IMR-90 (cell line): ENCODE measurements around the gene TNKS1BP1. TPM values are rescaled to one million over a fixed set of nuclear protein-coding genes. Genes with fewer than 3 reads are reported as not detected.
A peak's percentile ranks its signal among the peaks of the same experiment; 100 is the strongest.

Experiments used
- ATAC-seq: fragments of 200-7000 bp; cut with Tn5 transposase; 2 replicates; pipeline ENCODE4 v1.9.1; 2020; ENCODE audit warnings: low read depth, mild to moderate bottlenecking, moderate library complexity
- BruUV-seq: library from RNA; stranded (reverse); fragments of 400-500 nt; replicated peaks from 2 replicates; lab custom pipeline; 2021; lab: Mats Ljungman, UMichigan
- CTCF ChIA-PET: fragments of 300-600 bp; formaldehyde crosslinking; extraction: SDS; loops from one replicate; lab custom pipeline; 2021; ENCODE audit warnings: antibody characterized with exemption; lab: Yijun Ruan, JAX
- POLR2A ChIA-PET: fragments of 300-600 bp; sonication (Branson Sonifier 250); formaldehyde crosslinking; loops from one replicate; lab custom pipeline; 2022; ENCODE audit warnings: antibody characterized with exemption; ENCODE audit not compliant: unreplicated experiment; lab: Charles Lee
- DNase-seq: peaks from one replicate; pipeline ENCODE4 v3.0.0; 2013
- H2AFZ ChIP-seq: replicated peaks from 2 replicates; pipeline ENCODE3; 2013; ENCODE audit warnings: low read length, mild to moderate bottlenecking; ENCODE audit not compliant: poor library complexity
- H2AK5ac ChIP-seq: 2 replicates; pipeline ENCODE4 v1.6.1; 2013; ENCODE audit warnings: low read depth, low read length, inconsistent platforms
- H2AK9ac ChIP-seq: replicated peaks from 2 replicates; pipeline ENCODE3; 2013; ENCODE audit warnings: mild to moderate bottlenecking, low read depth, low read length, moderate library complexity; ENCODE audit not compliant: poor library complexity
- H2BK120ac ChIP-seq: 2 replicates; pipeline ENCODE4 v1.6.1; 2013; ENCODE audit warnings: low read depth, low read length, inconsistent platforms
- H2BK15ac ChIP-seq: 3 replicates; pipeline ENCODE4 v1.6.1; 2013; ENCODE audit warnings: low read depth, low read length, inconsistent platforms
- H2BK20ac ChIP-seq: 2 replicates; pipeline ENCODE4 v1.6.1; 2013; ENCODE audit warnings: low read depth, mild to moderate bottlenecking, inconsistent platforms, low read length, moderate library complexity
- H2BK5ac ChIP-seq: 2 replicates; pipeline ENCODE4 v1.6.1; 2013; ENCODE audit warnings: mild to moderate bottlenecking, low read depth, low read length, inconsistent platforms; ENCODE audit not compliant: poor library complexity, severe bottlenecking
- H3K14ac ChIP-seq: replicated peaks from 2 replicates; pipeline ENCODE4 v1.6.1; 2013; ENCODE audit warnings: low read depth, low read length, inconsistent platforms
- H3K18ac ChIP-seq: 2 replicates; pipeline ENCODE4 v1.6.1; 2013; ENCODE audit warnings: low read depth, low read length, control low read depth
- H3K23ac ChIP-seq: 2 replicates; pipeline ENCODE4 v1.6.1; 2013; ENCODE audit warnings: low read depth, low read length, inconsistent platforms
- H3K27ac ChIP-seq: 2 replicates; pipeline ENCODE4 v1.5.1; 2013; ENCODE audit warnings: mild to moderate bottlenecking, control low read depth, low read length; ENCODE audit not compliant: insufficient read depth
- H3K27me3 ChIP-seq: 2 replicates; pipeline ENCODE4 v1.6.1; 2013; ENCODE audit warnings: low read length; ENCODE audit not compliant: control insufficient read depth, insufficient read depth
- H3K36me3 ChIP-seq: 2 replicates; pipeline ENCODE4 v1.6.1; 2013; ENCODE audit warnings: low read length, mixed read lengths; ENCODE audit not compliant: control insufficient read depth, insufficient read depth
- H3K4ac ChIP-seq: 2 replicates; pipeline ENCODE4 v1.6.1; 2013; ENCODE audit warnings: low read depth, low read length, inconsistent platforms
- H3K4me1 ChIP-seq: 2 replicates; pipeline ENCODE4 v1.6.1; 2013; ENCODE audit warnings: low read length, mixed read lengths; ENCODE audit not compliant: control insufficient read depth, insufficient read depth
- H3K4me2 ChIP-seq: 2 replicates; pipeline ENCODE4 v1.6.1; 2013; ENCODE audit warnings: low read depth, mild to moderate bottlenecking, control low read depth, low read length, moderate library complexity
- H3K4me3 ChIP-seq: 2 replicates; pipeline ENCODE4 v1.5.1; 2013; ENCODE audit warnings: low read depth, mild to moderate bottlenecking, control low read depth, low read length, moderate library complexity; ENCODE audit not compliant: insufficient read depth
- H3K56ac ChIP-seq: 2 replicates; pipeline ENCODE4 v1.6.1; 2013; ENCODE audit warnings: low read length, inconsistent platforms; ENCODE audit not compliant: insufficient read depth; ENCODE audit errors: extremely low read depth
- H3K79me1 ChIP-seq, 2 experiments: 2 replicates each; pipeline ENCODE4 v1.6.1; 2013; ENCODE audit warnings: low read length in 2 of 2, inconsistent platforms in 1 of 2, low read depth in 1 of 2
- H3K9ac ChIP-seq: 2 replicates; pipeline ENCODE4 v1.6.1; 2013; ENCODE audit warnings: low read depth, low read length, control low read depth
- H3K9me1 ChIP-seq: 2 replicates; pipeline ENCODE4 v1.6.1; 2013; ENCODE audit warnings: low read length, inconsistent platforms; ENCODE audit not compliant: insufficient read depth
- H3K9me3 ChIP-seq: 2 replicates; pipeline ENCODE4 v1.6.1; 2013; ENCODE audit warnings: low read length; ENCODE audit not compliant: control insufficient read depth, insufficient read depth
- H4K20me1 ChIP-seq: 2 replicates; pipeline ENCODE4 v1.6.1; 2013; ENCODE audit warnings: low read length, inconsistent platforms; ENCODE audit not compliant: insufficient read depth
- H4K5ac ChIP-seq: 2 replicates; pipeline ENCODE4 v1.6.1; 2013; ENCODE audit warnings: mild to moderate bottlenecking, low read depth, low read length, control low read depth
- H4K8ac ChIP-seq, 2 experiments: 2 replicates each; pipeline ENCODE4 v1.6.1; 2013; ENCODE audit warnings: low read depth in 2 of 2, low read length in 2 of 2, control low read depth in 1 of 2, inconsistent platforms in 1 of 2
- H4K91ac ChIP-seq: 2 replicates; pipeline ENCODE4 v1.6.1; 2013; ENCODE audit warnings: low read depth, low read length, inconsistent platforms; ENCODE audit not compliant: insufficient read depth
- CHD1 ChIP-seq: IDR thresholded peaks from 2 replicates; pipeline ENCODE4 v1.6.1; 2012; ENCODE audit warnings: low read depth, low read length, improper control_type of control experiment
- FOS ChIP-seq: fragments of 150-350 bp; IDR thresholded peaks from 2 replicates; pipeline ENCODE4 v1.6.1; 2016; ENCODE audit warnings: low read depth, low read length
- WGBS, 2 experiments: methylation state at CpG; one replicate each; pipeline versions ENCODE4 v1.1.5 to v1.1.7; 2013; ENCODE audit warnings: missing lambda C conversion rate in 2 of 2; ENCODE audit not compliant: insufficient read length in 1 of 2; ENCODE audit errors: extremely low coverage in 2 of 2; 5-methylcytosine and 5-hydroxymethylcytosine counted together
- dilution Hi-C: fragments of 300-500 bp; cut with HindIII; formaldehyde crosslinking; loops from one replicate; pipeline ENCODE4 v1.14.3; 2018; ENCODE audit warnings: low sequenced_read_pairs; ENCODE audit not compliant: unreplicated experiment
- in situ Hi-C: fragments of 300-500 bp; cut with MboI; formaldehyde crosslinking; loops from 3 replicates; pipeline ENCODE4 v1.14.3; 2019; ENCODE audit warnings: low sequenced_read_pairs, inconsistent platforms, mixed read lengths
- intact Hi-C: fragments of 100-400 bp; cut with micrococcal nuclease; formaldehyde crosslinking; loops from 2 replicates; pipeline ENCODE4 v1.10.0; 2022
- polyA plus RNA-seq, 3 experiments: library from polyadenylated mRNA; depleted of rRNA; stranded (reverse); fragments of >200 nt; gene quantifications; 2 replicates each; pipeline ENCODE4 v1.2.3, GENCODE V29; 2012; ENCODE audit warnings: low replicate concordance in 1 of 3
- total RNA-seq: library from RNA; depleted of rRNA; stranded (reverse); fragments of >200 nt; gene quantifications from 2 replicates; pipeline ENCODE4 v1.2.3, GENCODE V29; 2012

The TNKS1BP1 gene
- total and polyA plus RNA-seq, 2 of the 4 experiments (the other 2 are of a cell fraction), result 31.7 to 71.4 TPM

DNA sequence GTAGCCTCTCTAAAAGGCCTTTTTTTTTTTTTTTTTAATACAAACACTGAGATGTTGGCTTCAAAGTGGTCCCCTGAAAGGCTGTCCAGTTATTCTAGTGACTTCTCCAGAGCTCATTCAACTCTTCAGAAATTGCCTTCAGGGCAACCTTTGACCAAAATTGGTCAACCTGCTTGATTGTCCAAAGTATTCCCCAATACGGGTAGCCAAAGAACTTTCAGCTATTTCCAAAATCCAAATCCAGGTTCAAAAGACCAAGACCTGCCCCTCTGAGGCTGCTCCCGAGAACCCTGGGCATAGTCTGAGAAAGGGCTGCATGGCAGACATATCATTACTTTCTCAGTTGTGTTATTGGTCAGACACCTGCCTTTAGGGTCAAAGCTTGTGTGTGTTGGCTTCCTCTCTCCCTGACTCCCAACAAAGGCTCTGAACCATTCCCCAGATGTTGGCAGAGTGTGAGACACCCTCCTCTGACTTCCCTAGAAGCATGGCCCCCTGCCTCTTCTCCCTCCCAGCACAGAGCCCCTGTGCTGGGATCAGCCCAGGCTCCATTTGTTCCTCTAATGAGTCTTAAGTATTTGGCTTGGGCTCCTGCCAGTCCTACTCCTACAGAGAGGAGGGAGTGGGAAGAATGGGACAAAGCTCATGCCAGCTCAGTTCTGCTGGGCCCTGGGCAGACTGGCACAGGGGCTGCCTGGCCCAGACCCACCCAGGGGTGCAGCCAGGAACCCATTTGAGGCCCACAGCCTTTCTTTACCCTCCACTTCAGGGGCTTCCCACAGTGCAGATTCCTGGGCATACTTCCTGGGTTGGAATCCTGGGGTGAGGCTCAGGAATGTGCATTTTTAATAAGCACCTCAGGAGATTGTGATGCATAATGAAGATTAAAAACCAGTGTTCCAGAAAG lies 30.3 kb downstream of the TNKS1BP1 start:
- no peaks in the 10 kb centered on the region for H3K27me3 ChIP-seq
- POLR2A ChIA-PET, result no interaction called here
- no CpG with 5 or more reads among the region's 2 CpGs for WGBS, 2 experiments
- intact Hi-C loops, result no loop called here
- H3K36me3 ChIP-seq, result peaks cover 22% of the 10 kb centered on the region
- ATAC-seq (peak; percentile 42), DNase-seq (peak; percentile 52)
- no peak overlapping the region for H2BK20ac ChIP-seq
- no peak overlapping the region for H3K9ac ChIP-seq
- no peaks in the 10 kb centered on the region for H3K79me1 ChIP-seq
- no peaks in the 10 kb centered on the region for H4K20me1 ChIP-seq
- peak overlapping the region; percentile 35 for H2AK9ac ChIP-seq
- no peak overlapping the region for H3K23ac ChIP-seq
- in situ Hi-C loops, result no loop called here
- dilution Hi-C loops, result no loop called here
- CTCF ChIA-PET, result interaction anchor here (1.3 kb wide), 1 partner anchor 16 kb away, joined by 5 read pairs; no protein-coding TSS in a partner anchor
- no peak overlapping the region for H3K27ac ChIP-seq
- no peak overlapping the region for H4K8ac ChIP-seq
- H4K91ac ChIP-seq, result no peak overlapping the region; the same call in 1 of the 2 replicates
- no peak overlapping the region for H2BK15ac ChIP-seq
- H3K9me3 ChIP-seq, result peaks cover 6% of the 10 kb centered on the region
- H3K14ac ChIP-seq, result no peak overlapping the region; the same call in 1 of the 2 replicates
- BruUV-seq, result no TSS peak
- TF ChIP-seq FOS (no peak), CHD1 (no peak)
- no peak overlapping the region for H2AFZ ChIP-seq
- H3K4me2 ChIP-seq, result no peak overlapping the region
- H3K56ac ChIP-seq, result no peak overlapping the region
- peak overlapping the region; percentile 45; the same call in 1 of the 2 replicates for H2AK5ac ChIP-seq
- no peak overlapping the region for H3K4me3 ChIP-seq
- H3K4ac ChIP-seq, result peak overlapping the region; percentile 38; the same call in 1 of the 2 replicates
- no peak overlapping the region for H2BK120ac ChIP-seq
- H3K4me1 ChIP-seq, result peaks cover 18% of the 10 kb centered on the region
- H3K18ac ChIP-seq, result no peak overlapping the region
- peaks cover 14% of the 10 kb centered on the region for H3K9me1 ChIP-seq
- no peak overlapping the region for H4K5ac ChIP-seq
- H2BK5ac ChIP-seq, result no peak overlapping the region
